Kidney epithelial cell (primary cell): Measurements from ENCODE around the gene DBNDD1. TPM values are rescaled to one million over a fixed set of nuclear protein-coding genes. Genes with fewer than 3 reads are reported as not detected.
"Not testable (repeated sequence)": the region's sequence is repeated elsewhere in the genome, so short reads cannot be mapped to it uniquely, and the experiment has no call there.

Experiments used
- DNase-seq: peaks from one replicate; pipeline ENCODE4 v3.0.0-alpha.2; 2010; ENCODE audit warnings: low read depth
- H3K27me3 ChIP-seq: 2 replicates; pipeline ENCODE4 v1.6.0; 2011; ENCODE audit warnings: low read length; ENCODE audit not compliant: control insufficient read depth, insufficient read depth
- H3K36me3 ChIP-seq: 2 replicates; pipeline ENCODE4 v1.5.1; 2011; ENCODE audit warnings: low read length; ENCODE audit not compliant: control insufficient read depth, insufficient read depth
- H3K4me3 ChIP-seq: 2 replicates; pipeline ENCODE4 v1.5.1; 2011; ENCODE audit warnings: low read depth, mild to moderate bottlenecking, control low read depth, low read length
- CTCF ChIP-seq: IDR thresholded peaks from 2 replicates; pipeline ENCODE4 v1.5.1; 2011; ENCODE audit warnings: mild to moderate bottlenecking, moderate library complexity, low read length, control low read depth, inconsistent platforms; ENCODE audit not compliant: insufficient read depth, poor library complexity, severe bottlenecking
- total RNA-seq: library from RNA; depleted of rRNA; stranded (reverse); fragments of >200 nt; gene quantifications from 2 replicates; pipeline ENCODE4 v1.2.3, GENCODE V29; 2015

The DBNDD1 gene
- total RNA-seq, 1 donor from 2014 or later = 27.2 TPM

- no peak for DNase-seq
- Histone ChIP-seq H3K4me3 (peak overlapping the region; percentile 50), H3K36me3 (peaks cover 1% of the 10 kb centered on the region), H3K27me3 (no peaks in the 10 kb centered on the region)
- no peak for TF ChIP-seq CTCF
Measured at GRCh38 chr16:89973654-89974335, 45.5 kb downstream of the DBNDD1 start.

GRCh38 chr16:89973235-89973634 is 46.0 kb downstream of the DBNDD1 start:
- no peak for DNase-seq
- Histone ChIP-seq H3K27me3 (no peaks in the 10 kb centered on the region), H3K36me3 (peaks cover 1% of the 10 kb centered on the region), H3K4me3 (peak overlapping the region; percentile 50)
- no peak for TF ChIP-seq CTCF

- H3K27me3 ChIP-seq = no peaks in the 10 kb centered on the region
- H3K4me3 ChIP-seq = peak overlapping the region; percentile 50
- DNase-seq = no peak
- H3K36me3 ChIP-seq = peaks cover 1% of the 10 kb centered on the region
- no peak for TF ChIP-seq CTCF
Measured at GRCh38 chr16:89972244-89973234, 46.7 kb downstream of the DBNDD1 start.

DNA sequence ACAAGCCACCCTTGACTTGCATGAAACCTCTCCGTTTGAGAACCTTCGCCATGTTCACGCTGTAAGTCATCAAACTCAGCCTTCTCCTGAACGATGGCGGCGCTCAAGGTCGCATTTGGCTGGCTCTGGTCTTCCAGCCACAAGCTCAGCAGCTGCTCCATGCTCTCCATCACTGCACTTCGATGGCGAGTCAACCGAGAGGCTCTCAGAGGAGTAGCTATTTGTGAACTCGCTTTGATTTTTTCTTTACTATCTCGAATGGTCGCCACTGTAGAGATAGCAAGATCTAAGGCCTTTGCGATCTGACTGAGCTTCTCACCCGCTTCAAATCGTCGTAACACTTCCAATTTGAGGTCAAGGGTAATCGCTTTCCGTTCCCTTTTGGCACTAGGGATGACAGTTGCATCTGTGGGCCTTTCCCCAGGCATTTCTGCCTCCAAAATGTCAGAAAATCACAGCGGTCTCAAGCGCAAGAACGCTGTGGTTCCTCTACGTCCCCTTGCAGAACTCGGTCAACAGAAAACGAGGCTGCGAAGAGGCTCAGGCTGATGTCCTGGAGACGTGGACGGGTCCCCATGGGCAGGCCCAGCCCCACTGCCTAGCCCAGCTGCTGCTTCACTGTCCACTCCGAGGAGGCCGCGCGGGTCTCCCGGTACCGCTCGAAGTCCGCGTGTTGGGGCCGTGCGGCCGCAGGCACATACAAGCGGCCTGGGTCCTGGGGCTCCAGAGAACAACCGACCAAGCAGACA is 47.6 kb downstream of the DBNDD1 start:
- peak overlapping the region; percentile 50 for H3K4me3 ChIP-seq
- no peak for TF ChIP-seq CTCF
- H3K36me3 ChIP-seq = peaks cover 1% of the 10 kb centered on the region
- H3K27me3 ChIP-seq = no peaks in the 10 kb centered on the region
- DNase-seq = no peak

GRCh38 chr16:89969741-89970410 is 49.4 kb downstream of the DBNDD1 start:
- no peaks in the 10 kb centered on the region for H3K27me3 ChIP-seq
- no peak for DNase-seq

GRCh38 chr16:89968074-89968473 is 51.2 kb downstream of the DBNDD1 start:
- not testable (repeated sequence) for DNase-seq, H3K27me3 ChIP-seq, H3K36me3 ChIP-seq

More at GRCh38 chr16:89969741-89970410, 49.4 kb downstream of the DBNDD1 start:
- H3K4me3 ChIP-seq = no peak overlapping the region
- H3K36me3 ChIP-seq = peaks cover 1% of the 10 kb centered on the region
- no peak for TF ChIP-seq CTCF

DNA sequence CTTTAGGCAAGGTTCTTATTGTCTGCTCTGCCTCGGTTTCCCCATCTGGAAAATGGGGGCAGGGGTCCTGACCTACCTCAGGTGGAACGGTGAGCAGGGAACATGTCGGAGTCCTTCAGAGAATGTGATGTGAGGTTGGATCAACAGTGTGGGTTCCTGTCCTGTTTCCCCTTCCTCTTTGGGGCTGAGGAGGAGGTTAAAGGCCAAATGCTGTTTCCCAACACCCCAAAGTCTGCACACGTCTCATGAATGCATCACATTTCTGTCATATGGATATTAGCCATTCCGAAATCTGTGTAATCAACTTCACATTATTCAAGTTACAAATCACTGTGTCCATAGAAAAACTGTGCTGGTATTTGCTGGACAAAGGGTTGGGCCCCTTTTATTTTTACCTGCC is 51.8 kb downstream of the DBNDD1 start:
- not testable (repeated sequence) for H3K36me3 ChIP-seq, H3K27me3 ChIP-seq, DNase-seq, H3K4me3 ChIP-seq

More at GRCh38 chr16:89968074-89968473, 51.2 kb downstream of the DBNDD1 start:
- H3K4me3 ChIP-seq = not testable (repeated sequence)
